GM12878 (cell line): ENCODE data around the gene RAB9B. TPM values are rescaled to one million over a fixed set of nuclear protein-coding genes. Genes with fewer than 3 reads are reported as not detected.

Experiments
- ATAC-seq: fragments of 200-7000 bp; cut with Tn5 transposase; 3 replicates; pipeline ENCODE4 v1.9.1; 2020; ENCODE audit warnings: mild to moderate bottlenecking, moderate library complexity
- BruUV-seq: library from RNA; stranded (reverse); fragments of 400-500 nt; replicated peaks from 2 replicates; lab custom pipeline; 2021; lab: Mats Ljungman, UMichigan
- CTCF ChIA-PET: fragments of 300-600 bp; sonication (Branson Sonifier 250); formaldehyde crosslinking; extraction: SDS; loops from one replicate; lab custom pipeline; 2021; ENCODE audit warnings: inconsistent platforms; lab: Yijun Ruan, JAX
- POLR2A ChIA-PET: fragments of 350-600 bp; formaldehyde crosslinking; extraction: SDS; loops from one replicate; lab custom pipeline; 2021; ENCODE audit warnings: inconsistent platforms; lab: Charles Lee
- RAD21 ChIA-PET: fragments of 300-600 bp; sonication (Branson Sonifier 250); formaldehyde crosslinking; loops from one replicate; lab custom pipeline; 2023; ENCODE audit warnings: antibody characterized with exemption; ENCODE audit not compliant: unreplicated experiment; lab: Charles Lee
- SMC1A ChIA-PET: fragments of 300-600 bp; sonication (Branson Sonifier 250); formaldehyde crosslinking; loops from one replicate; lab custom pipeline; 2023; ENCODE audit not compliant: unreplicated experiment, uncharacterized antibody; lab: Charles Lee
- DNase-seq: peaks from one replicate; pipeline ENCODE4 v3.0.0-alpha.2; 2011; ENCODE audit warnings: low read depth, low spot score
- FAIRE-seq: peaks from 3 replicates; lab custom pipeline; 2011; peaks lifted over from hg19 to GRCh38; lab: Jason Lieb, UNC
- H2AFZ ChIP-seq: 2 replicates; pipeline ENCODE4 v1.6.0; 2011; ENCODE audit warnings: low read depth, low read length, control low read depth; ENCODE audit not compliant: control insufficient read depth
- H3K27ac ChIP-seq: 2 replicates; pipeline ENCODE4 v1.5.1; 2011; ENCODE audit warnings: control low read depth; ENCODE audit not compliant: control insufficient read depth, insufficient read depth
- H3K27me3 ChIP-seq, 2 experiments: replicated peaks in 1 of 2; 2 replicates each; pipeline versions ENCODE4 v1.6.0 to v1.6.1; 2011; ENCODE audit warnings: low read length in 1 of 2; ENCODE audit not compliant: control insufficient read depth in 2 of 2, insufficient read depth in 2 of 2
- H3K36me3 ChIP-seq, 2 experiments: 2 replicates each; pipeline ENCODE4 v1.5.1; 2011; ENCODE audit warnings: low read length in 1 of 2; ENCODE audit not compliant: control insufficient read depth in 2 of 2, insufficient read depth in 2 of 2
- H3K4me1 ChIP-seq: 2 replicates; pipeline ENCODE4 v1.6.1; 2011; ENCODE audit warnings: mild to moderate bottlenecking, low read length, moderate library complexity, mixed read lengths; ENCODE audit not compliant: control insufficient read depth, insufficient read depth
- H3K4me2 ChIP-seq: 2 replicates; pipeline ENCODE4 v1.6.0; 2011; ENCODE audit warnings: control low read depth; ENCODE audit not compliant: control insufficient read depth, insufficient read depth
- H3K4me3 ChIP-seq: fragments of 200-600 bp; sonication (generic); 2 replicates; pipeline ENCODE4 v1.5.1; 2016
- H3K79me2 ChIP-seq: 2 replicates; pipeline ENCODE4 v1.6.0; 2011; ENCODE audit warnings: low read length; ENCODE audit not compliant: control insufficient read depth, insufficient read depth
- H3K9ac ChIP-seq: 2 replicates; pipeline ENCODE4 v1.8.0; 2011; ENCODE audit warnings: low read length, control low read depth, mixed read lengths; ENCODE audit not compliant: control insufficient read depth, insufficient read depth
- H3K9me3 ChIP-seq: replicated peaks from 3 replicates; pipeline ENCODE4 v1.5.1; 2011; ENCODE audit warnings: mild to moderate bottlenecking, low read length; ENCODE audit not compliant: control insufficient read depth, insufficient read depth
- H4K20me1 ChIP-seq: 2 replicates; pipeline ENCODE4 v1.6.0; 2011; ENCODE audit not compliant: control insufficient read depth, insufficient read depth
- BACH1 ChIP-seq: fragments of 450-650 bp; IDR thresholded peaks from 2 replicates; pipeline ENCODE4 v1.6.1; 2017; ENCODE audit warnings: mild to moderate bottlenecking, borderline replicate concordance
- BRCA1 ChIP-seq: IDR thresholded peaks from 2 replicates; pipeline ENCODE4 v1.6.1; 2011; ENCODE audit warnings: low read depth, low read length, improper control_type of control experiment
- EZH2 ChIP-seq: IDR thresholded peaks from 2 replicates; pipeline ENCODE4 v1.6.1; 2012; ENCODE audit warnings: low read depth, mild to moderate bottlenecking, control low read depth, inconsistent platforms, low read length, borderline replicate concordance; ENCODE audit not compliant: control insufficient read depth
- LARP7 ChIP-seq: fragments of 450-650 bp; IDR thresholded peaks from 2 replicates; pipeline ENCODE4 v1.6.1; 2017; ENCODE audit warnings: mild to moderate bottlenecking
- MYB ChIP-seq: fragments of 150-350 bp; IDR thresholded peaks from 2 replicates; pipeline ENCODE4 v1.6.1; 2014; ENCODE audit warnings: mild to moderate bottlenecking, low read depth, low read length, borderline replicate concordance
- NFYB ChIP-seq: IDR thresholded peaks from 2 replicates; pipeline ENCODE4 v1.6.1; 2011; ENCODE audit warnings: low read depth, mild to moderate bottlenecking, low read length, improper control_type of control experiment, moderate library complexity; ENCODE audit not compliant: insufficient read depth
- PAX8 ChIP-seq: fragments of 450-650 bp; IDR thresholded peaks from 2 replicates; pipeline ENCODE4 v1.6.1; 2017; ENCODE audit warnings: mild to moderate bottlenecking, moderate library complexity
- SMAD1 ChIP-seq: fragments of 450-650 bp; IDR thresholded peaks from 2 replicates; pipeline ENCODE4 v1.6.1; 2018; ENCODE audit warnings: mild to moderate bottlenecking, low read depth; ENCODE audit not compliant: partially characterized antibody
- SPI1 ChIP-seq: IDR thresholded peaks from 2 replicates; pipeline ENCODE4 v1.6.1; 2011; ENCODE audit warnings: low read depth, mild to moderate bottlenecking, low read length, moderate library complexity, borderline replicate concordance; ENCODE audit not compliant: insufficient read depth
- STAT1 ChIP-seq: fragments of 450-650 bp; conservative IDR thresholded peaks from 2 replicates; pipeline ENCODE4 v1.6.1; 2014; ENCODE audit warnings: antibody characterized with exemption, mild to moderate bottlenecking
- TCF12 ChIP-seq: IDR thresholded peaks from 2 replicates; pipeline ENCODE4 v1.6.1; 2011; ENCODE audit warnings: low read depth, mild to moderate bottlenecking, low read length
- WRNIP1 ChIP-seq: IDR thresholded peaks from 2 replicates; pipeline ENCODE4 v1.6.1; 2011; ENCODE audit warnings: low read depth, low read length, improper control_type of control experiment, borderline replicate concordance
- WGBS: methylation state at CpG from one replicate; pipeline ENCODE4 v1.1.6; 2016; ENCODE audit warnings: low lambda C conversion rate; ENCODE audit not compliant: insufficient replicate concordance, insufficient coverage; ENCODE audit errors: missing lambda C conversion rate; 5-methylcytosine and 5-hydroxymethylcytosine counted together
- in situ Hi-C: fragments of 300-500 bp; cut with MboI; formaldehyde crosslinking; loops from 9 replicates; pipeline ENCODE4 v1.14.3; 2018; ENCODE audit warnings: mixed read lengths
- intact Hi-C: fragments of 100-400 bp; cut with micrococcal nuclease; formaldehyde crosslinking; loops from one replicate; pipeline ENCODE4 v1.14.2; 2022; ENCODE audit not compliant: unreplicated experiment
- polyA plus RNA-seq, 11 experiments: library from polyadenylated mRNA; depleted of rRNA in 4 of 11; unstranded in 6 of 11; stranded (reverse) in 5 of 11; fragments of >200 nt; fragmentation: Nextera tagmentation in 4 of 11; fragmentation: Illumina TruSeq in 1 of 11; extraction: Ambion mirVana in 4 of 11; extraction: Trizol in 1 of 11; gene quantifications; 1 replicate in 1 of 11; 2 replicates in 10 of 11; pipeline versions ENCODE4 v1.2.1 to v1.2.3, GENCODE V29; 2011 to 2016; ENCODE audit warnings: inconsistent platforms in 2 of 11, missing spikeins in 2 of 11, low read depth in 1 of 11
- total RNA-seq, 4 experiments: library from RNA; depleted of rRNA in 3 of 4; stranded (reverse); fragments of >200 nt in 3 of 4; fragmentation: Illumina TruSeq in 1 of 4; extraction: Trizol in 1 of 4; gene quantifications; 2 replicates each; pipeline versions ENCODE4 v1.2.1 to v1.2.3, GENCODE V29; 2013 to 2021
- TF ChIP-seq, protein P1 (sequence below): fragments of 450-650 bp; IDR thresholded peaks from 2 replicates; pipeline ENCODE4 v1.6.1; 2014; ENCODE audit warnings: mild to moderate bottlenecking
- TF ChIP-seq, protein P2 (sequence below): fragments of 150-350 bp; IDR thresholded peaks from 2 replicates; pipeline ENCODE4 v1.6.1; 2016; ENCODE audit warnings: low read depth, low read length
- TF ChIP-seq, protein P3 (sequence below): IDR thresholded peaks from 2 replicates; pipeline ENCODE4 v1.6.1; 2012; ENCODE audit warnings: low read depth, low read length, improper control_type of control experiment
- TF ChIP-seq, protein P4 (sequence below): fragments of 450-650 bp; IDR thresholded peaks from 2 replicates; pipeline ENCODE4 v1.6.1; 2018; ENCODE audit warnings: borderline replicate concordance, mild to moderate bottlenecking; ENCODE audit not compliant: partially characterized antibody

The RAB9B gene
- total and polyA plus RNA-seq, 10 of the 15 experiments (the other 5 are each of a cell fraction or from before 2014, with no cell fraction given) = 0.05 to 0.30 (median 0.19) TPM

DNA sequence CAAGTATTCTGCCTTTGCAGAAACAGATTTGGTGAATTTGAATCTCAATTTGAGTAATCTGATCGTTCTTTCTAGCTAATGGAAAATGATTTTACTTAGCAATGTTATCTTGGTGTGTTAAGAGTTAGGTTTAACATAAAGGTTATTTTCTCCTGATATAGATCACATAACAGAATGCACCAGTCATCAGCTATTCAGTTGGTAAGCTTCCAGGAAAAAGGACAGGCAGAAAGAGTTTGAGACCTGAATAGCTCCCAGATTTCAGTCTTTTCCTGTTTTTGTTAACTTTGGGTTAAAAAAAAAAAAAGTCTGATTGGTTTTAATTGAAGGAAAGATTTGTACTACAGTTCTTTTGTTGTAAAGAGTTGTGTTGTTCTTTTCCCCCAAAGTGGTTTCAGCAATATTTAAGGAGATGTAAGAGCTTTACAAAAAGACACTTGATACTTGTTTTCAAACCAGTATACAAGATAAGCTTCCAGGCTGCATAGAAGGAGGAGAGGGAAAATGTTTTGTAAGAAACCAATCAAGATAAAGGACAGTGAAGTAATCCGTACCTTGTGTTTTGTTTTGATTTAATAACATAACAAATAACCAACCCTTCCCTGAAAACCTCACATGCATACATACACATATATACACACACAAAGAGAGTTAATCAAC, 40.1 kb downstream of the RAB9B start:
- SMC1A ChIA-PET = interaction anchor here (1.6 to 1.8 kb wide), 2 partner anchors 16 kb away, joined by 5 to 6 read pairs; no protein-coding TSS in a partner anchor
- H3K4me1 ChIP-seq = no peaks in the 10 kb centered on the region
- H3K9ac ChIP-seq = no peak overlapping the region
- CTCF ChIA-PET = interaction anchor here (0.7 to 1.5 kb wide), 2 partner anchors 27 to 150 kb away, joined by 3 to 5 read pairs; no protein-coding TSS in a partner anchor
- H3K4me2 ChIP-seq = no peak overlapping the region
- RAD21 ChIA-PET = no interaction called here
- in situ Hi-C loops = no loop called here
- H3K27ac ChIP-seq = no peak overlapping the region
- POLR2A ChIA-PET = no interaction called here
- DNase-seq = no peak
- FAIRE-seq = no peak
- H3K27me3 ChIP-seq = no peaks in the 10 kb centered on the region
- intact Hi-C loops = no loop called here
- H3K9me3 ChIP-seq = no peaks in the 10 kb centered on the region
- H2AFZ ChIP-seq = no peak overlapping the region
- no TSS peak for BruUV-seq
- H3K36me3 ChIP-seq = no peaks in the 10 kb centered on the region
- H3K79me2 ChIP-seq = no peaks in the 10 kb centered on the region
- no peak for ATAC-seq
- WGBS = 0% methylated on average over 2 of the region's 2 CpGs
- no peak overlapping the region for H3K4me3 ChIP-seq
- H4K20me1 ChIP-seq = no peaks in the 10 kb centered on the region
- TF ChIP-seq BRCA1 (no peak), NFYB (no peak), MYB (no peak), STAT1 (no peak), SMAD1 (no peak), SPI1 (no peak), TCF12 (no peak), PAX8 (no peak), BACH1 (no peak), WRNIP1 (no peak), EZH2 (no peak), LARP7 (no peak)
- TF ChIP-seq, protein P1, sequence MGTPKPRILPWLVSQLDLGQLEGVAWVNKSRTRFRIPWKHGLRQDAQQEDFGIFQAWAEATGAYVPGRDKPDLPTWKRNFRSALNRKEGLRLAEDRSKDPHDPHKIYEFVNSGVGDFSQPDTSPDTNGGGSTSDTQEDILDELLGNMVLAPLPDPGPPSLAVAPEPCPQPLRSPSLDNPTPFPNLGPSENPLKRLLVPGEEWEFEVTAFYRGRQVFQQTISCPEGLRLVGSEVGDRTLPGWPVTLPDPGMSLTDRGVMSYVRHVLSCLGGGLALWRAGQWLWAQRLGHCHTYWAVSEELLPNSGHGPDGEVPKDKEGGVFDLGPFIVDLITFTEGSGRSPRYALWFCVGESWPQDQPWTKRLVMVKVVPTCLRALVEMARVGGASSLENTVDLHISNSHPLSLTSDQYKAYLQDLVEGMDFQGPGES = no peak
- TF ChIP-seq, protein P2, sequence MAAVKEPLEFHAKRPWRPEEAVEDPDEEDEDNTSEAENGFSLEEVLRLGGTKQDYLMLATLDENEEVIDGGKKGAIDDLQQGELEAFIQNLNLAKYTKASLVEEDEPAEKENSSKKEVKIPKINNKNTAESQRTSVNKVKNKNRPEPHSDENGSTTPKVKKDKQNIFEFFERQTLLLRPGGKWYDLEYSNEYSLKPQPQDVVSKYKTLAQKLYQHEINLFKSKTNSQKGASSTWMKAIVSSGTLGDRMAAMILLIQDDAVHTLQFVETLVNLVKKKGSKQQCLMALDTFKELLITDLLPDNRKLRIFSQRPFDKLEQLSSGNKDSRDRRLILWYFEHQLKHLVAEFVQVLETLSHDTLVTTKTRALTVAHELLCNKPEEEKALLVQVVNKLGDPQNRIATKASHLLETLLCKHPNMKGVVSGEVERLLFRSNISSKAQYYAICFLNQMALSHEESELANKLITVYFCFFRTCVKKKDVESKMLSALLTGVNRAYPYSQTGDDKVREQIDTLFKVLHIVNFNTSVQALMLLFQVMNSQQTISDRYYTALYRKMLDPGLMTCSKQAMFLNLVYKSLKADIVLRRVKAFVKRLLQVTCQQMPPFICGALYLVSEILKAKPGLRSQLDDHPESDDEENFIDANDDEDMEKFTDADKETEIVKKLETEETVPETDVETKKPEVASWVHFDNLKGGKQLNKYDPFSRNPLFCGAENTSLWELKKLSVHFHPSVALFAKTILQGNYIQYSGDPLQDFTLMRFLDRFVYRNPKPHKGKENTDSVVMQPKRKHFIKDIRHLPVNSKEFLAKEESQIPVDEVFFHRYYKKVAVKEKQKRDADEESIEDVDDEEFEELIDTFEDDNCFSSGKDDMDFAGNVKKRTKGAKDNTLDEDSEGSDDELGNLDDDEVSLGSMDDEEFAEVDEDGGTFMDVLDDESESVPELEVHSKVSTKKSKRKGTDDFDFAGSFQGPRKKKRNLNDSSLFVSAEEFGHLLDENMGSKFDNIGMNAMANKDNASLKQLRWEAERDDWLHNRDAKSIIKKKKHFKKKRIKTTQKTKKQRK = no peak
- TF ChIP-seq, protein P3, sequence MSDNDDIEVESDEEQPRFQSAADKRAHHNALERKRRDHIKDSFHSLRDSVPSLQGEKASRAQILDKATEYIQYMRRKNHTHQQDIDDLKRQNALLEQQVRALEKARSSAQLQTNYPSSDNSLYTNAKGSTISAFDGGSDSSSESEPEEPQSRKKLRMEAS = no peak
- TF ChIP-seq, protein P4, sequence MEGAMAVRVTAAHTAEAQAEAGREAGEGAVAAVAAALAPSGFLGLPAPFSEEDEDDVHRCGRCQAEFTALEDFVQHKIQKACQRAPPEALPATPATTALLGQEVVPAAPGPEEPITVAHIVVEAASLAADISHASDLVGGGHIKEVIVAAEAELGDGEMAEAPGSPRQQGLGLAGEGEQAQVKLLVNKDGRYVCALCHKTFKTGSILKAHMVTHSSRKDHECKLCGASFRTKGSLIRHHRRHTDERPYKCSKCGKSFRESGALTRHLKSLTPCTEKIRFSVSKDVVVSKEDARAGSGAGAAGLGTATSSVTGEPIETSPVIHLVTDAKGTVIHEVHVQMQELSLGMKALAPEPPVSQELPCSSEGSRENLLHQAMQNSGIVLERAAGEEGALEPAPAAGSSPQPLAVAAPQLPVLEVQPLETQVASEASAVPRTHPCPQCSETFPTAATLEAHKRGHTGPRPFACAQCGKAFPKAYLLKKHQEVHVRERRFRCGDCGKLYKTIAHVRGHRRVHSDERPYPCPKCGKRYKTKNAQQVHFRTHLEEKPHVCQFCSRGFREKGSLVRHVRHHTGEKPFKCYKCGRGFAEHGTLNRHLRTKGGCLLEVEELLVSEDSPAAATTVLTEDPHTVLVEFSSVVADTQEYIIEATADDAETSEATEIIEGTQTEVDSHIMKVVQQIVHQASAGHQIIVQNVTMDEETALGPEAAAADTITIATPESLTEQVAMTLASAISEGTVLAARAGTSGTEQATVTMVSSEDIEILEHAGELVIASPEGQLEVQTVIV = no peak
